ENCODE measurements around the gene NT5C1A.

GRCh38 chr1:39626646-39627045 lies 45.3 kb downstream of the NT5C1A start:
- no peak for TF ChIP-seq POLR2A (IDR thresholded peaks at IDR 0.05; ENCODE audit: low read length)
- TF ChIP-seq GATA1 (IDR thresholded peaks at IDR 0.05; ENCODE audit: low read depth, low read length): no peak

Measured in erythroblast (primary cell).